Keratinocyte (primary cell): ENCODE measurements around the gene CDH12.

Experiments used
- CTCF ChIP-seq, 3 experiments: IDR thresholded peaks in 1 of 3; conservative IDR thresholded peaks in 1 of 3; optimal IDR thresholded peaks in 1 of 3; 2 replicates in 2 of 3; 3 replicates in 1 of 3; pipeline versions ENCODE3 to v1.5.1; 2011; ENCODE audit warnings: low read length in 3 of 3, mild to moderate bottlenecking in 3 of 3, moderate library complexity in 2 of 3, control low read depth in 1 of 3, inconsistent platforms in 1 of 3; ENCODE audit not compliant: insufficient read depth in 2 of 3; ENCODE audit errors: extremely low read depth in 1 of 3
- EZH2 ChIP-seq: IDR thresholded peaks from one replicate; pipeline ENCODE4 v1.6.1; 2012; ENCODE audit warnings: inconsistent platforms, mild to moderate bottlenecking, low read length, moderate library complexity

GRCh38 chr5:22344000-22344399 lies 509.1 kb downstream of the CDH12 start:
- TF ChIP-seq CTCF (optimal IDR thresholded peaks at IDR 0.05 in 1 of 3, IDR thresholded peaks at IDR 0.05 in 1 of 3, conservative IDR thresholded peaks at IDR 0.05 in 1 of 3; ENCODE audit: extremely low read depth in 1 of 3, insufficient read depth in 2 of 3, low read length in 3 of 3) (no peak), EZH2 (no peak)
